Endothelial cell of umbilical vein (primary cell): Measurements from ENCODE around the gene NTN1.

ENCODE experiments used
- EZH2 ChIP-seq: IDR thresholded peaks from 2 replicates; pipeline ENCODE4 v1.6.1; 2012; ENCODE audit warnings: borderline replicate concordance, low read depth, mild to moderate bottlenecking, moderate library complexity, low read length, inconsistent platforms; ENCODE audit not compliant: severe bottlenecking
- JUN ChIP-seq: IDR thresholded peaks from 2 replicates; pipeline ENCODE4 v1.6.1; 2011; ENCODE audit warnings: borderline replicate concordance, low read depth; ENCODE audit not compliant: insufficient read length, insufficient read depth
- MYC ChIP-seq: IDR thresholded peaks from one replicate; pipeline ENCODE4 v1.6.1; 2011; ENCODE audit warnings: mild to moderate bottlenecking, low read depth, low read length
- POLR2A ChIP-seq: IDR thresholded peaks from 2 replicates; pipeline ENCODE4 v1.6.1; 2012; ENCODE audit warnings: low read depth, mild to moderate bottlenecking, control low read depth, low read length
- TF ChIP-seq, protein P1 (sequence below), 2 donors: IDR thresholded peaks; 1 replicate in 1 of 2; 2 replicates in 1 of 2; pipeline ENCODE4 v1.5.1; 2011; ENCODE audit warnings: low read length in 2 of 2, mild to moderate bottlenecking in 2 of 2, moderate library complexity in 2 of 2, control low read depth in 1 of 2, inconsistent platforms in 1 of 2, low read depth in 1 of 2; ENCODE audit not compliant: insufficient read depth in 1 of 2; ENCODE audit errors: extremely low read depth in 1 of 2

DNA sequence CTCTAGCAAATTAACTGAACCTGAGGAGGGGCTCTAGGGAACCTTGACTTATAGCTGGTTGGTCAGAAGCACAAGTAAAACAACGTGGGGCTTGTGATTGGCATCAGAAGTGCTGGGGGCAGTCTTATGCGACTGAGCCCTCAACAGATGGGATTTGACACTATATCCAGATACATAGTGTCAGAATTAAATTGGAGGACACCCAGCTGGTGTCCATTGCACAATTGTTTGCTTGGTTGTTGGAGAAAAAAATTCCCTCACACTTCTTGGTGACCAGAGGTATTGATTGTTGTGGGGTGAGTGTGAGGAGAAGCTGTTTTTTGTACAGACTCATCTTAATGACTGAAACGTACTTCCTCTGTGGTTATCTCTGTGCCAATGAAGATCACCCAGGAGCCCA lies 59.7 kb downstream of the NTN1 start:
- TF ChIP-seq, protein P1, sequence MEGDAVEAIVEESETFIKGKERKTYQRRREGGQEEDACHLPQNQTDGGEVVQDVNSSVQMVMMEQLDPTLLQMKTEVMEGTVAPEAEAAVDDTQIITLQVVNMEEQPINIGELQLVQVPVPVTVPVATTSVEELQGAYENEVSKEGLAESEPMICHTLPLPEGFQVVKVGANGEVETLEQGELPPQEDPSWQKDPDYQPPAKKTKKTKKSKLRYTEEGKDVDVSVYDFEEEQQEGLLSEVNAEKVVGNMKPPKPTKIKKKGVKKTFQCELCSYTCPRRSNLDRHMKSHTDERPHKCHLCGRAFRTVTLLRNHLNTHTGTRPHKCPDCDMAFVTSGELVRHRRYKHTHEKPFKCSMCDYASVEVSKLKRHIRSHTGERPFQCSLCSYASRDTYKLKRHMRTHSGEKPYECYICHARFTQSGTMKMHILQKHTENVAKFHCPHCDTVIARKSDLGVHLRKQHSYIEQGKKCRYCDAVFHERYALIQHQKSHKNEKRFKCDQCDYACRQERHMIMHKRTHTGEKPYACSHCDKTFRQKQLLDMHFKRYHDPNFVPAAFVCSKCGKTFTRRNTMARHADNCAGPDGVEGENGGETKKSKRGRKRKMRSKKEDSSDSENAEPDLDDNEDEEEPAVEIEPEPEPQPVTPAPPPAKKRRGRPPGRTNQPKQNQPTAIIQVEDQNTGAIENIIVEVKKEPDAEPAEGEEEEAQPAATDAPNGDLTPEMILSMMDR (IDR thresholded peaks at IDR 0.05; ENCODE audit: extremely low read depth in 1 of 2, insufficient read depth in 1 of 2, low read depth in 1 of 2, low read length in 2 of 2) = no peak
- TF ChIP-seq POLR2A (no peak), MYC (no peak), JUN (no peak), EZH2 (no peak)
